ENCODE results near the gene EDN3.

Gene EDN3

GRCh38 chr20:59297686-59298085 is 2.7 kb upstream of the EDN3 start:
- no peaks in the 10 kb centered on the region for H3K9me3 ChIP-seq (ENCODE audit: low read depth, low read length)
- no peak overlapping the region for H3K4me3 ChIP-seq
- no peak overlapping the region for H3K27ac ChIP-seq
- TF ChIP-seq FOXP2 (optimal IDR thresholded peaks at IDR 0.05; ENCODE audit: control extremely low read depth, extremely low read length, insufficient read depth): no peak
- no peak for TF ChIP-seq EZH2 (IDR thresholded peaks at IDR 0.05)
- no peak for TF ChIP-seq POLR2AphosphoS5 (IDR thresholded peaks at IDR 0.05; ENCODE audit: borderline replicate concordance, low read depth, low read length)
- no peaks in the 10 kb centered on the region for H3K36me3 ChIP-seq (ENCODE audit: insufficient read depth, low read length)
- H3K9ac ChIP-seq (ENCODE audit: insufficient read length): no peak overlapping the region
- no peak for DNase-seq (ENCODE audit: low read depth, low spot score)

DNA sequence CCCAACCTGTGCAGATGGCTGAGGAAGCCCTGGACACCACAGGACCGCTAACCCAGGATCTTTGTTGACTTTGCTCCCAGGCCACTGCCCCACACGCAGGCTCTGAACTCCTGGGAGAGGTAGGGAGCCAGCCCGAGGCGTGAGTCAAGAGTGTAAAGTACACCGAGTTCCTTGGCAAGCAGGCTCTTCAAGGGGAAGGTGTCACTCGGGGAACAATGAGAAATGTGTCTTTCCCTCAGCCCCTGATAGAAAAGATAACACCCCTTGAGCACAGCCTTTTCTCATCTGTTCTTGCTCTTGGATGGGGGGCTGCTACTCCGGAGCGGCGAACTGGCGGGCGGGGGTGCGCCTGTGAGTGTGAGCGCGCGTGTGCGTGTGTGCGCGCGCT is 472 bp upstream of the EDN3 start:
- Histone ChIP-seq H3K9ac (ENCODE audit: insufficient read length) (no peak overlapping the region), H3K36me3 (ENCODE audit: insufficient read depth, low read length) (no peaks in the 10 kb centered on the region), H3K4me3 (no peak overlapping the region), H3K9me3 (ENCODE audit: low read depth, low read length) (no peaks in the 10 kb centered on the region), H3K27ac (no peak overlapping the region)
- no peak for DNase-seq (ENCODE audit: low read depth, low spot score)
- TF ChIP-seq POLR2AphosphoS5 (IDR thresholded peaks at IDR 0.05; ENCODE audit: borderline replicate concordance, low read depth, low read length): no peak
- no peak for TF ChIP-seq FOXP2 (optimal IDR thresholded peaks at IDR 0.05; ENCODE audit: control extremely low read depth, extremely low read length, insufficient read depth)
- TF ChIP-seq EZH2 (IDR thresholded peaks at IDR 0.05): no peak

- TF ChIP-seq FOXP2 (optimal IDR thresholded peaks at IDR 0.05; ENCODE audit: control extremely low read depth, extremely low read length, insufficient read depth): no peak
- TF ChIP-seq EZH2 (IDR thresholded peaks at IDR 0.05): no peak
- no peak for TF ChIP-seq POLR2AphosphoS5 (IDR thresholded peaks at IDR 0.05; ENCODE audit: borderline replicate concordance, low read depth, low read length)
- no peaks in the 10 kb centered on the region for H3K9me3 ChIP-seq (ENCODE audit: low read depth, low read length)
- no peak overlapping the region for H3K4me3 ChIP-seq
- H3K9ac ChIP-seq (ENCODE audit: insufficient read length): no peak overlapping the region
- H3K27ac ChIP-seq: no peak overlapping the region
- no peak for DNase-seq (ENCODE audit: low read depth, low spot score)
- H3K36me3 ChIP-seq (ENCODE audit: insufficient read depth, low read length): no peaks in the 10 kb centered on the region
Measured at GRCh38 chr20:59301343-59302007, 1.1 kb downstream of the EDN3 start.

- Histone ChIP-seq H3K9me3 (ENCODE audit: low read depth, low read length) (no peaks in the 10 kb centered on the region), H3K27ac (no peak overlapping the region), H3K36me3 (ENCODE audit: insufficient read depth, low read length) (no peaks in the 10 kb centered on the region), H3K9ac (ENCODE audit: insufficient read length) (no peak overlapping the region), H3K4me3 (no peak overlapping the region)
- TF ChIP-seq FOXP2 (optimal IDR thresholded peaks at IDR 0.05; ENCODE audit: control extremely low read depth, extremely low read length, insufficient read depth) (no peak), EZH2 (IDR thresholded peaks at IDR 0.05) (no peak), POLR2AphosphoS5 (IDR thresholded peaks at IDR 0.05; ENCODE audit: borderline replicate concordance, low read depth, low read length) (no peak)
- no peak for DNase-seq (ENCODE audit: low read depth, low spot score)
Measured at GRCh38 chr20:59305908-59306655, 5.7 kb downstream of the EDN3 start.

DNA sequence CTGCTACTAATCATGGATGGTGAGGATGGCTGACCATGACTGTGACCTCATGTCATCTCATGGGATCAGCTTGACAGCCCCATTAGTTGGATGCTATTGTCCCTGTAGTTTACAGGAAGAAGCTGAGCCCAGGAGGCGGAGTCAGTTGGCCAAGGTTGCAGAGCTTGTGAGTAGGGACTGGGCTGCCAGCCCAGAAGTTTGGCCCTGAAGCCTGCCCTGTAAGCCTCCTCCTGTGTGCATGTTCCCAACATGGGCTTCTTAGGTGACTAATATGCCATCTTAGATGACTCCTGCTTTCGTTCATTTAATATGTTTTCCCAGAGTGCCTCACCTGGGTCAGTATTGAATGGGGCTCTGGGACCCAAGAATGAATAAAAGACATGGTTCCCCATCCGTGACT is 6.9 kb downstream of the EDN3 start:
- no peaks in the 10 kb centered on the region for H3K36me3 ChIP-seq (ENCODE audit: insufficient read depth, low read length)
- DNase-seq (ENCODE audit: low read depth, low spot score): no peak
- no peak overlapping the region for H3K27ac ChIP-seq
- no peak for TF ChIP-seq FOXP2 (optimal IDR thresholded peaks at IDR 0.05; ENCODE audit: control extremely low read depth, extremely low read length, insufficient read depth)
- no peaks in the 10 kb centered on the region for H3K9me3 ChIP-seq (ENCODE audit: low read depth, low read length)
- no peak overlapping the region for H3K4me3 ChIP-seq
- H3K9ac ChIP-seq (ENCODE audit: insufficient read length): no peak overlapping the region

DNA sequence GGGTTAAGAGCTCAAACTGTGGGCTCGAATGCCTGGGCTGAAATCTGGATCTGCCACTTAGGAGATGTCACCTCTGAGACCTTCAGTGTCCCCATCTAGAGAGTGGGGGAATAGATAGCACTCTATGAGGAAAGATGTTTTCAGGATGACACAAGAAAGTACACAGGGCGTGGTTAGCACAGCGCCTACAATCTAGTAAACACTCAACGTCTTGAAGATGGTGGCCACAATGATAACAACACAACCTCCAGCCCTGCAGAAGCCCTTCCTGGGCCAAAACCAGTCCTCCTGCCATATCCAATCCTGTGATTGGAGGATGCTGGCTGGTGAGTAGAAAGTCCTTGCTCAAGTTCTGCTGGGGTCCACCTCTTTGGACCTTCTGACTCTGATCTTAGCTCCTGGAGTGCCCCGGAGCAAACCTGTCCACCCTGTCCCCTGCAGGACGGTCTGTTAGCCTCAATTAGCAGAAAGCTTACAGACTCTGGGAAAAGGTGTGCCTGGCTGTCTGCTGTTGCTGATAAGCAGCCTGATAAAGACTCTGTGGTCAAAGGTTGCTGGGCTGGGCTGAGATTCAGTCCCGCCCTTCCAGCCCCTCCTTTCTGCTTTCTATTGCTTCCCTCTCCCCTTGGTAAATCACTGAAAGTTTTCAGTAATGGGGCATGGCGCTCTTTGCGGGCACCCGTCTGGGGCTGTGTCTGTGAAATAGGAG is 8.2 kb downstream of the EDN3 start:
- no peak overlapping the region for H3K4me3 ChIP-seq
- H3K9me3 ChIP-seq (ENCODE audit: low read depth, low read length): no peaks in the 10 kb centered on the region
- no peak overlapping the region for H3K27ac ChIP-seq
- H3K9ac ChIP-seq (ENCODE audit: insufficient read length): no peak overlapping the region
- DNase-seq (ENCODE audit: low read depth, low spot score): no peak
- no peaks in the 10 kb centered on the region for H3K36me3 ChIP-seq (ENCODE audit: insufficient read depth, low read length)
- TF ChIP-seq EZH2 (IDR thresholded peaks at IDR 0.05) (no peak), FOXP2 (optimal IDR thresholded peaks at IDR 0.05; ENCODE audit: control extremely low read depth, extremely low read length, insufficient read depth) (no peak), POLR2AphosphoS5 (IDR thresholded peaks at IDR 0.05; ENCODE audit: borderline replicate concordance, low read depth, low read length) (no peak)

DNA sequence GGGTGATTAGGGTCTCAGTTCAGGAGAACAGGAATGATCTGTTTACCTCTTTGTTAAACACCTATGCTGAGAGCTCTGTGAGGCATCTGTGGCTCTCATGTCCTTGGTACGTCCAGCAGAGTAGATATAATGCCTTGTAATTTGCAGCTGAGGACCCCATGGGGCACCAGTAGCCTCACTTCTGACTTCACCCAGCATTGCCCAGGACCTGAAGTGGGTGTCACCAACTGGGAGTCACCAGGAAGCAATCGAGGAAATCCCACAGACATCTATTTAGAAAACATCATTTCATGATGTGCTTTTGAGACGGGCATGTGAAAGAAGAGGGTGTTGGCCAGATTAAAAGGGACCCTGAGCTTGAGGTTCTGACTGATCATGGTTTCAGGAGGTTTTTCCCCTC is 8.8 kb downstream of the EDN3 start:
- DNase-seq (ENCODE audit: low read depth, low spot score): no peak
- H3K9me3 ChIP-seq (ENCODE audit: low read depth, low read length): no peaks in the 10 kb centered on the region
- no peak overlapping the region for H3K27ac ChIP-seq
- no peak for TF ChIP-seq POLR2AphosphoS5 (IDR thresholded peaks at IDR 0.05; ENCODE audit: borderline replicate concordance, low read depth, low read length)
- no peak for TF ChIP-seq EZH2 (IDR thresholded peaks at IDR 0.05)
- no peak for TF ChIP-seq FOXP2 (optimal IDR thresholded peaks at IDR 0.05; ENCODE audit: control extremely low read depth, extremely low read length, insufficient read depth)
- no peak overlapping the region for H3K9ac ChIP-seq (ENCODE audit: insufficient read length)
- no peaks in the 10 kb centered on the region for H3K36me3 ChIP-seq (ENCODE audit: insufficient read depth, low read length)
- no peak overlapping the region for H3K4me3 ChIP-seq

DNA sequence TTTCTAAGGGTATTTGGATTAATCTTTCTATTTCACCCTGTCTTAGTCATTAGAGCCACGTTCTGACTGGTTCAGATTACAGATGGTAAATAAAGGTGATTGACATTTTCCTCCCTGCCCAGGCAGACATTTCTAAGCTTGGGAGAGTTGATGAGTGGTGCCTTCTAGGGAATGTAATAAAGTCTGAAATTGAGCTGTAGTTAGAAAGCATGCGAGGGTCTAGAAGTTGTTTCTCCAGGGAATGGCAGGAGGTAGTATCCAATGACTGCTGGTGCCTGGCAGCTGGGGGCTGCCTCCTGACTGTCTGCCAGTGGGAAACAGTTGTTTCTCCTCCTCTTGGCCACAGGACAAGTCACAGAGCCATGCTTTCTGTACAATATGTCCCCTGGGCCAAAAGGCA is 14.6 kb downstream of the EDN3 start:
- Histone ChIP-seq H3K9me3 (ENCODE audit: low read depth, low read length) (no peaks in the 10 kb centered on the region), H3K36me3 (ENCODE audit: insufficient read depth, low read length) (no peaks in the 10 kb centered on the region), H3K9ac (ENCODE audit: insufficient read length) (no peak overlapping the region), H3K4me3 (no peak overlapping the region), H3K27ac (no peak overlapping the region)
- TF ChIP-seq FOXP2 (optimal IDR thresholded peaks at IDR 0.05; ENCODE audit: control extremely low read depth, extremely low read length, insufficient read depth): no peak
- TF ChIP-seq POLR2AphosphoS5 (IDR thresholded peaks at IDR 0.05; ENCODE audit: borderline replicate concordance, low read depth, low read length): no peak
- TF ChIP-seq EZH2 (IDR thresholded peaks at IDR 0.05): no peak
- DNase-seq (ENCODE audit: low read depth, low spot score): no peak
